ENCODE data around the gene PACRG. TPM values are rescaled to one million over a fixed set of nuclear protein-coding genes. Genes with fewer than 3 reads are reported as not detected.

PACRG gene
- total and polyA plus RNA-seq, 2 of the 8 experiments (the other 6 are each of a cell fraction or from before 2014, with no cell fraction given): 0.44 to 0.54 TPM

DNA sequence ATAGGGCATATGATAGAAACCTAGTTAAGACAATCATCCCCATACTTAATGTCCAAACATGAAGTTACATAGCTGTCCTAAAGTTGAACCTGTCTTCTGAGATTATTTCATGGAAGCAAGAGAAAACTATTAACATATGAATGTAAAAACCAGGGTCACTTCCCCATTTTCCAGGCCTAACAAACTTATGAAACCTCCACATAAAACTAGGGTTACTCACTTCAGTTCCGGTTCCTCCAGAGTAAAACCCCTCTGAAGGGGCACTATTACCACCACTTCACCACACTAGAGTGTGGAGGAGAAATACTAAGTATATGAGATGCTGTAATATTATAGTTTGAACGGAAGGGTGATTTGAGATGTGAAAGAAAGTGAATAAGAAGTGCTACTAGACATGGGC lies 15.1 kb upstream of the PACRG start:
- H2BK120ac ChIP-seq (replicated peaks; ENCODE audit: low read depth, low read length): no peak overlapping the region
- no peak overlapping the region for H3K56ac ChIP-seq (replicated peaks; ENCODE audit: insufficient read length, low read depth, low read length)
- no peak overlapping the region for H2BK15ac ChIP-seq (ENCODE audit: low read length)
- H3K23me2 ChIP-seq (ENCODE audit: low read depth, low read length): no peaks in the 10 kb centered on the region
- FAIRE-seq (no peak), DNase-seq (ENCODE audit: low read depth in 1 of 2, low spot score in 2 of 2) (no peak)
- no peak overlapping the region for H3K4me2 ChIP-seq (ENCODE audit: insufficient read depth in 1 of 2, low read depth in 2 of 2, low read length in 2 of 2)
- H4K8ac ChIP-seq (ENCODE audit: extremely low read depth, insufficient read depth, low read length): no peak overlapping the region
- H2BK5ac ChIP-seq (ENCODE audit: low read depth, low read length): no peak overlapping the region
- no peak overlapping the region for H2AK5ac ChIP-seq (ENCODE audit: low read depth, low read length)
- H2BK12ac ChIP-seq (ENCODE audit: low read depth, low read length): no peak overlapping the region
- H3K4me3 ChIP-seq (ENCODE audit: extremely low read depth in 1 of 4, insufficient read depth in 2 of 4, low read depth in 3 of 4, low read length in 4 of 4): no peak overlapping the region
- H2BK20ac ChIP-seq (ENCODE audit: low read length): no peak overlapping the region
- H3K27ac ChIP-seq (ENCODE audit: low read depth, low read length): no peak overlapping the region
- peaks cover 0 to 5% (median 2%) of the 10 kb centered on the region in 4 experiments; a peak in 3 of 7 replicates for H3K4me1 ChIP-seq (replicated peaks in 1 of 4; ENCODE audit: control insufficient read depth in 3 of 4, insufficient read depth in 4 of 4, low read length in 3 of 4)
- no peak overlapping the region for H3K9ac ChIP-seq (replicated peaks in 1 of 4; ENCODE audit: extremely low read depth in 1 of 4, low read depth in 3 of 4, low read length in 3 of 4)
- 89 to 100% methylated on average over 1 to 2 of the region's 2 CpGs for WGBS, 2 experiments (ENCODE audit: extremely low coverage in 1 of 2, insufficient coverage in 1 of 2, insufficient read length in 1 of 2, insufficient replicate concordance in 2 of 2, low coverage in 1 of 2, low lambda C conversion rate in 2 of 2, missing lambda C conversion rate in 1 of 2)
- no peak overlapping the region for H2AFZ ChIP-seq (ENCODE audit: low read length)
- H3K4ac ChIP-seq (replicated peaks; ENCODE audit: insufficient read length, low read depth, low read length): no peak overlapping the region
- H3K36me3 ChIP-seq (ENCODE audit: control insufficient read depth in 2 of 4, insufficient read depth in 4 of 4, low read length in 3 of 4): no peaks in the 10 kb centered on the region
- no peaks in the 10 kb centered on the region for H3K79me2 ChIP-seq (ENCODE audit: control insufficient read depth in 1 of 2, insufficient read depth in 2 of 2, low read length in 2 of 2)
- no peak overlapping the region for H3K18ac ChIP-seq (ENCODE audit: extremely low read depth, low read length)
- H3K14ac ChIP-seq (ENCODE audit: insufficient read length): no peak overlapping the region
- no peaks in the 10 kb centered on the region for H4K20me1 ChIP-seq (replicated peaks in 1 of 2; ENCODE audit: control insufficient read depth in 1 of 2, insufficient read depth in 2 of 2, low read length in 2 of 2)
- ChIA-PET CTCF (ENCODE audit: partially characterized antibody) (no interaction called here), POLR2A (ENCODE audit: partially characterized antibody) (no interaction called here)
- no peaks in the 10 kb centered on the region for H3K79me1 ChIP-seq (ENCODE audit: low read depth, low read length)
- peaks cover 0 to 7% of the 10 kb centered on the region in 2 experiments; a peak in 1 of 4 replicates for H3K9me3 ChIP-seq (ENCODE audit: insufficient read depth in 2 of 2, low read depth in 1 of 2, low read length in 1 of 2)
- H3K27me3 ChIP-seq (replicated peaks in 1 of 4; ENCODE audit: control insufficient read depth in 3 of 4, extremely low read depth in 1 of 4, insufficient read depth in 3 of 4, low read length in 3 of 4): no peaks in the 10 kb centered on the region
- no peak overlapping the region for H3K23ac ChIP-seq (ENCODE audit: insufficient read length)
- no peak overlapping the region for H4K91ac ChIP-seq (replicated peaks; ENCODE audit: insufficient read length, low read length)
- no peak overlapping the region for H4K5ac ChIP-seq (ENCODE audit: insufficient read length, low read depth, low read length)
- TF ChIP-seq TBP (IDR thresholded peaks at IDR 0.05; ENCODE audit: low read depth, low read length): no peak
- TF ChIP-seq GTF2F1 (IDR thresholded peaks at IDR 0.05; ENCODE audit: borderline replicate concordance, low read depth, low read length): no peak
- no peak for TF ChIP-seq HDAC2 (IDR thresholded peaks at IDR 0.05; ENCODE audit: borderline replicate concordance in 1 of 2, low read depth in 2 of 2, low read length in 2 of 2)
- no peak for TF ChIP-seq SIN3A (conservative IDR thresholded peaks at IDR 0.05 in 1 of 2, IDR thresholded peaks at IDR 0.05 in 1 of 2; ENCODE audit: low read depth in 1 of 2, low read length in 2 of 2)
- TF ChIP-seq SUZ12 (IDR thresholded peaks at IDR 0.05; ENCODE audit: low read length): no peak
- no peak for TF ChIP-seq FOSL1 (IDR thresholded peaks at IDR 0.05; ENCODE audit: insufficient read depth, low read depth, low read length)
- no peak for TF ChIP-seq RXRA (IDR thresholded peaks at IDR 0.05; ENCODE audit: insufficient read depth, low read depth, low read length)
- TF ChIP-seq EP300 (IDR thresholded peaks at IDR 0.05; ENCODE audit: borderline replicate concordance in 1 of 2, low read depth in 2 of 2, low read length in 2 of 2): no peak
- TF ChIP-seq SP4 (IDR thresholded peaks at IDR 0.05; ENCODE audit: low read length): no peak
- TF ChIP-seq ASH2L (IDR thresholded peaks at IDR 0.05; ENCODE audit: low read length): no peak
- no peak for TF ChIP-seq EGR1 (IDR thresholded peaks at IDR 0.05; ENCODE audit: borderline replicate concordance, low read depth, low read length)
- no peak for TF ChIP-seq NRF1 (IDR thresholded peaks at IDR 0.05; ENCODE audit: low read depth, low read length)
- no peak for TF ChIP-seq CTBP2 (IDR thresholded peaks at IDR 0.05; ENCODE audit: borderline replicate concordance, insufficient read depth, insufficient read length, low read length)
- no peak for TF ChIP-seq HDAC6 (IDR thresholded peaks at IDR 0.05; ENCODE audit: low read depth, low read length)
